ENCODE measurements around the gene FLCN. TPM values are rescaled to one million over a fixed set of nuclear protein-coding genes. Genes with fewer than 3 reads are reported as not detected.

The FLCN gene
- total and polyA plus RNA-seq, 2 of the 13 experiments (the other 11 are each of a cell fraction or from before 2014, with no cell fraction given) = 16.6 to 24.9 TPM

DNA sequence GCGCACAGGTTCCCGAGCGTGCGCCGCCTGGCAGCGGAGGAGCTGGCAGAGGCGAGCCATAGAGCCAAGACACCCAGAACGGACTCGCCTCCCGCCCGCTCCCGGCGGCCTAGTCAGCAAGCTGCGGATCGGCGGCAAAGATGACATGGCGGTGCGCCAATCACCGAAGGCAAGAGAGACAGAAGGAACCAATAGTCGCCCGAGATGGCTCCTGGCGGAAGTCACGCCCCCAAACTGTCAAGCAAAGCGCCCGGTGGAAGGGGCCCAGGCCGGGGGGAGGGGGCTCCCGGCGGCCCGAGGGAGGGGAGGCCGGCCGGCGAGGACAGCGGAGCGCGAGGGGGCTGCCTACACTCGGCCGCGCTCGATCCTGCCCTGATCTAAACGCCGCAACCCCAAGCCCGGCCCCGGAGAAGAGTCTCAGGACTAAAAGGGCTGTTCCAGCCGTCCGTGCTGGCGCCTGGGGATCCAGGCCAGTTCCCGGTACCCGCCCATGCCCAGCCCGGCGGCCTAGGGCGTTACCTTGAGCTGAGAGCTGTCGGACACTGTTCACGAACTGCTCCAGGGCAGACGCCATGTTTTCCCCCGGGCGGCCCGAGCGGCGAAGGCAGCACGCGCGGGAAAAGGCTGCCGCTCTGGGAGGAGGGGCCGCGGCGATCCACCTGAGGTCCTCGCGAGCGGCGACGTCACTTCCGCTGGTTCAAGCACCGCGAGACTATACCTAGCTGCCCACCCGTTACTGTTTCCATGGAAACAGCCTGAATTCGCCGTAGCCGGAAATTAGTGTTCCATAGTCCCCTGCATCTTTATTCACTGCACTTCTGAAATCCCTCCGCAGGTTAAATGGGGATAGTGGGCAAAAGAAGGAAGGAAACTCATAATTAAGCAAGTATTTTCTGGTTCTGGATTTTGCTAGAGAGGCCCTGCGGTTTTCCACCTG is 43.9 kb upstream of the FLCN start, which contains the start of gene COPS3 (continued):
- TF ChIP-seq PAXIP1 (CRISPR knock-in tag; conservative IDR thresholded peaks at IDR 0.05) = 0 out of 2 replicates have a peak, but pooled peaks have one; percentile 10
- TF ChIP-seq, protein P1, sequence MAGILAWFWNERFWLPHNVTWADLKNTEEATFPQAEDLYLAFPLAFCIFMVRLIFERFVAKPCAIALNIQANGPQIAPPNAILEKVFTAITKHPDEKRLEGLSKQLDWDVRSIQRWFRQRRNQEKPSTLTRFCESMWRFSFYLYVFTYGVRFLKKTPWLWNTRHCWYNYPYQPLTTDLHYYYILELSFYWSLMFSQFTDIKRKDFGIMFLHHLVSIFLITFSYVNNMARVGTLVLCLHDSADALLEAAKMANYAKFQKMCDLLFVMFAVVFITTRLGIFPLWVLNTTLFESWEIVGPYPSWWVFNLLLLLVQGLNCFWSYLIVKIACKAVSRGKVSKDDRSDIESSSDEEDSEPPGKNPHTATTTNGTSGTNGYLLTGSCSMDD (CRISPR knock-in tag; IDR thresholded peaks at IDR 0.05) = 0 out of 2 replicates have a peak, but pooled peaks have one; percentile 20
- TF ChIP-seq ZNF280B (CRISPR knock-in tag; IDR thresholded peaks at IDR 0.05; ENCODE audit: borderline replicate concordance) = peak; percentile 59; the same call in 1 of the 2 replicates
- TF ChIP-seq CEBPB (IDR thresholded peaks at IDR 0.05; ENCODE audit: borderline replicate concordance, low read depth, low read length) = no peak
- TF ChIP-seq ZNF749 (CRISPR knock-in tag; IDR thresholded peaks at IDR 0.05; ENCODE audit: borderline replicate concordance) = 0 out of 2 replicates have a peak, but pooled peaks have one; percentile 69
- peak; percentile 85; the same call in 1 of the 2 replicates for TF ChIP-seq NFKB2 (CRISPR knock-in tag; IDR thresholded peaks at IDR 0.05; ENCODE audit: borderline replicate concordance)
- TF ChIP-seq DRAP1 (CRISPR knock-in tag; IDR thresholded peaks at IDR 0.05) = peak; percentile 65; the same call in 1 of the 2 replicates
- no peak for TF ChIP-seq TCF12 (IDR thresholded peaks at IDR 0.05)
- peak; percentile 74; the same call in 1 of the 2 replicates for TF ChIP-seq TCF12 (CRISPR knock-in tag; IDR thresholded peaks at IDR 0.05)
- peak; percentile 64; the same call in 1 of the 2 replicates for TF ChIP-seq ZSCAN25 (CRISPR knock-in tag; IDR thresholded peaks at IDR 0.05)
- TF ChIP-seq PAX8 (CRISPR knock-in tag; IDR thresholded peaks at IDR 0.05; ENCODE audit: borderline replicate concordance) = no peak
- TF ChIP-seq NRL (CRISPR knock-in tag; IDR thresholded peaks at IDR 0.05; ENCODE audit: borderline replicate concordance) = peak; percentile 72; the same call in 1 of the 2 replicates
- TF ChIP-seq MAFF (IDR thresholded peaks at IDR 0.05; ENCODE audit: low read depth, low read length) = peak; percentile 66
- no peak for TF ChIP-seq XBP1 (CRISPR knock-in tag; IDR thresholded peaks at IDR 0.05)
- TF ChIP-seq ZBTB7A (CRISPR knock-in tag; IDR thresholded peaks at IDR 0.05) = peak; percentile 63
- peak; percentile 63; the same call in 1 of the 2 replicates for TF ChIP-seq ZMYM4 (CRISPR knock-in tag; IDR thresholded peaks at IDR 0.05)
- TF ChIP-seq, protein P2, sequence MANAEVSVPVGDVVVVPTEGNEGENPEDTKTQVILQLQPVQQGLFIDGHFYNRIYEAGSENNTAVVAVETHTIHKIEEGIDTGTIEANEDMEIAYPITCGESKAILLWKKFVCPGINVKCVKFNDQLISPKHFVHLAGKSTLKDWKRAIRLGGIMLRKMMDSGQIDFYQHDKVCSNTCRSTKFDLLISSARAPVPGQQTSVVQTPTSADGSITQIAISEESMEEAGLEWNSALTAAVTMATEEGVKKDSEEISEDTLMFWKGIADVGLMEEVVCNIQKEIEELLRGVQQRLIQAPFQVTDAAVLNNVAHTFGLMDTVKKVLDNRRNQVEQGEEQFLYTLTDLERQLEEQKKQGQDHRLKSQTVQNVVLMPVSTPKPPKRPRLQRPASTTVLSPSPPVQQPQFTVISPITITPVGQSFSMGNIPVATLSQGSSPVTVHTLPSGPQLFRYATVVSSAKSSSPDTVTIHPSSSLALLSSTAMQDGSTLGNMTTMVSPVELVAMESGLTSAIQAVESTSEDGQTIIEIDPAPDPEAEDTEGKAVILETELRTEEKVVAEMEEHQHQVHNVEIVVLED (CRISPR knock-in tag; IDR thresholded peaks at IDR 0.05; ENCODE audit: borderline replicate concordance) = 0 out of 2 replicates have a peak, but pooled peaks have one; percentile 62
- 0 out of 2 replicates have a peak, but pooled peaks have one; percentile 51 for TF ChIP-seq MAZ (IDR thresholded peaks at IDR 0.05; ENCODE audit: borderline replicate concordance, low read depth, low read length)
- TF ChIP-seq MAZ (CRISPR knock-in tag; IDR thresholded peaks at IDR 0.05; ENCODE audit: low read depth) = peak; percentile 85; the same call in 1 of the 2 replicates
